ENCODE results near the gene SPON1. TPM values are rescaled to one million over a fixed set of nuclear protein-coding genes. Genes with fewer than 3 reads are reported as not detected.

Gene SPON1
- total and polyA plus RNA-seq, 2 donors (not counting 1 experiment from before 2014, with no cell fraction given), result 0.30 TPM; not detected in 1

- Mint-ChIP-seq H3K9me3 (ENCODE audit: insufficient read depth) (no peaks in the 10 kb centered on the region), H3K4me1 (peaks cover 5% of the 10 kb centered on the region), H3K4me3 (no peak overlapping the region), H3K27me3 (peaks cover 7% of the 10 kb centered on the region), H3K27ac (no peak overlapping the region)
- peaks cover 0 to 4% (median 1%) of the 10 kb centered on the region in 4 experiments for H3K27me3 ChIP-seq (replicated peaks in 1 of 4; ENCODE audit: control extremely low read depth in 1 of 4, control insufficient read depth in 3 of 4, insufficient read depth in 4 of 4, low read length in 3 of 4)
- no peak overlapping the region for H3K4me2 ChIP-seq (replicated peaks; ENCODE audit: low read depth, low read length, poor library complexity, severe bottlenecking)
- 67% methylated on average over 1 of the region's 3 CpGs for WGBS (ENCODE audit: insufficient coverage)
- no peaks in the 10 kb centered on the region for H3K36me3 ChIP-seq (replicated peaks in 1 of 2; ENCODE audit: control extremely low read depth in 1 of 2, control insufficient read depth in 1 of 2, extremely low read depth in 1 of 2, insufficient read depth in 2 of 2, low read length in 1 of 2)
- H3K9ac ChIP-seq (ENCODE audit: low read length), result no peak overlapping the region
- DNase-seq (no peak), ATAC-seq (ENCODE audit: low read depth) (no peak)
- no peak overlapping the region for H3K4me3 ChIP-seq (ENCODE audit: control extremely low read depth in 1 of 5, extremely low read depth in 1 of 5, insufficient read depth in 1 of 5, low read depth in 2 of 5, low read length in 4 of 5)
- H4K20me1 ChIP-seq (ENCODE audit: control insufficient read depth, insufficient read depth, low read length, poor library complexity, severe bottlenecking), result no peaks in the 10 kb centered on the region
- no peaks in the 10 kb centered on the region for H3K79me2 ChIP-seq (ENCODE audit: control insufficient read depth, insufficient read depth, low read length)
- H3K4me1 ChIP-seq (ENCODE audit: control insufficient read depth in 2 of 2, insufficient read depth in 2 of 2, low read length in 2 of 2), result no peaks in the 10 kb centered on the region
- H3K9me3 ChIP-seq (ENCODE audit: control extremely low read depth in 1 of 3, control insufficient read depth in 2 of 3, insufficient read depth in 1 of 3, low read length in 2 of 3), result no peaks in the 10 kb centered on the region
- ChIA-PET POLR2A (no interaction called here), CTCF (no interaction called here)
- H3K27ac ChIP-seq (ENCODE audit: low read length in 2 of 2), result no peak overlapping the region
- intact Hi-C loops (cut with micrococcal nuclease), result no loop called here
- no peak for TF ChIP-seq EZH2 (IDR thresholded peaks at IDR 0.05; ENCODE audit: borderline replicate concordance, insufficient read depth, low read depth, low read length, poor library complexity, severe bottlenecking)
- TF ChIP-seq CTCF (IDR thresholded peaks at IDR 0.05), result no peak
- H2AFZ ChIP-seq (ENCODE audit: insufficient read depth, low read depth, low read length, poor library complexity, severe bottlenecking), result no peak overlapping the region
Observed at GRCh38 chr11:14067686-14068085, 105.2 kb downstream of the SPON1 start.

GRCh38 chr11:14070896-14071295, 108.4 kb downstream of the SPON1 start:
- no peaks in the 10 kb centered on the region for H3K27me3 ChIP-seq (replicated peaks in 1 of 4; ENCODE audit: control extremely low read depth in 1 of 4, control insufficient read depth in 3 of 4, insufficient read depth in 4 of 4, low read length in 3 of 4)
- ChIA-PET POLR2A (no interaction called here), CTCF (no interaction called here)
- no peaks in the 10 kb centered on the region for H3K4me1 ChIP-seq (ENCODE audit: control insufficient read depth in 2 of 2, insufficient read depth in 2 of 2, low read length in 2 of 2)
- Mint-ChIP-seq H3K4me1 (no peaks in the 10 kb centered on the region), H3K27me3 (peaks cover 3% of the 10 kb centered on the region), H3K9me3 (ENCODE audit: insufficient read depth) (no peaks in the 10 kb centered on the region), H3K4me3 (no peak overlapping the region), H3K27ac (no peak overlapping the region)
- H3K4me3 ChIP-seq (ENCODE audit: control extremely low read depth in 1 of 5, extremely low read depth in 1 of 5, insufficient read depth in 1 of 5, low read depth in 2 of 5, low read length in 4 of 5), result no peak overlapping the region
- H3K9me3 ChIP-seq (ENCODE audit: control extremely low read depth in 1 of 3, control insufficient read depth in 2 of 3, insufficient read depth in 1 of 3, low read length in 2 of 3), result no peaks in the 10 kb centered on the region
- no CpG with 5 or more reads among the region's 1 CpG for WGBS (ENCODE audit: insufficient coverage)
- no peak overlapping the region for H3K4me2 ChIP-seq (replicated peaks; ENCODE audit: low read depth, low read length, poor library complexity, severe bottlenecking)
- H3K9ac ChIP-seq (ENCODE audit: low read length), result no peak overlapping the region
- TF ChIP-seq EZH2 (IDR thresholded peaks at IDR 0.05; ENCODE audit: borderline replicate concordance, insufficient read depth, low read depth, low read length, poor library complexity, severe bottlenecking), result no peak
- TF ChIP-seq CTCF (IDR thresholded peaks at IDR 0.05), result no peak
- no peaks in the 10 kb centered on the region for H4K20me1 ChIP-seq (ENCODE audit: control insufficient read depth, insufficient read depth, low read length, poor library complexity, severe bottlenecking)
- H3K27ac ChIP-seq (ENCODE audit: low read length in 2 of 2), result no peak overlapping the region
- H3K79me2 ChIP-seq (ENCODE audit: control insufficient read depth, insufficient read depth, low read length), result no peaks in the 10 kb centered on the region
- no peaks in the 10 kb centered on the region for H3K36me3 ChIP-seq (replicated peaks in 1 of 2; ENCODE audit: control extremely low read depth in 1 of 2, control insufficient read depth in 1 of 2, extremely low read depth in 1 of 2, insufficient read depth in 2 of 2, low read length in 1 of 2)
- intact Hi-C loops (cut with micrococcal nuclease), result no loop called here
- ATAC-seq (ENCODE audit: low read depth), result no peak
- no peak overlapping the region for H2AFZ ChIP-seq (ENCODE audit: insufficient read depth, low read depth, low read length, poor library complexity, severe bottlenecking)
- DNase-seq, result no peak

All from B cell (primary cell).